ENCODE measurements around the gene ANKRD53. TPM values are rescaled to one million over a fixed set of nuclear protein-coding genes. Genes with fewer than 3 reads are reported as not detected.

Gene ANKRD53
- total RNA-seq, 1 experiment from 2014 or later = not detected

- no peaks in the 10 kb centered on the region for H3K79me2 ChIP-seq (ENCODE audit: insufficient read depth, low read length)
- H3K9me3 ChIP-seq (ENCODE audit: control insufficient read depth in 1 of 2, insufficient read depth in 1 of 2, low read depth in 1 of 2, low read length in 2 of 2) = no peaks in the 10 kb centered on the region
- no TSS peak for BruUV-seq (replicated peaks)
- RAD21 ChIA-PET (ENCODE audit: low non-redundant PET in 1 of 2, low total read pairs in 2 of 2, uncharacterized antibody in 2 of 2, unreplicated experiment in 2 of 2) = no interaction called here
- DNase-seq (ENCODE audit: low read depth, low spot score) (no peak), ATAC-seq (no peak)
- no peaks in the 10 kb centered on the region for H3K27me3 ChIP-seq (ENCODE audit: insufficient read depth, low read length)
- H3K9ac ChIP-seq (ENCODE audit: low read length) = no peak overlapping the region
- H3K4me2 ChIP-seq (ENCODE audit: low read length) = peak overlapping the region; percentile 97
- H3K9me2 ChIP-seq (ENCODE audit: insufficient read depth) = no peaks in the 10 kb centered on the region
- POLR2A ChIA-PET = no interaction called here
- no peak overlapping the region for H2AFZ ChIP-seq (ENCODE audit: low read depth, low read length, poor library complexity, severe bottlenecking)
- TF ChIP-seq, protein P1, sequence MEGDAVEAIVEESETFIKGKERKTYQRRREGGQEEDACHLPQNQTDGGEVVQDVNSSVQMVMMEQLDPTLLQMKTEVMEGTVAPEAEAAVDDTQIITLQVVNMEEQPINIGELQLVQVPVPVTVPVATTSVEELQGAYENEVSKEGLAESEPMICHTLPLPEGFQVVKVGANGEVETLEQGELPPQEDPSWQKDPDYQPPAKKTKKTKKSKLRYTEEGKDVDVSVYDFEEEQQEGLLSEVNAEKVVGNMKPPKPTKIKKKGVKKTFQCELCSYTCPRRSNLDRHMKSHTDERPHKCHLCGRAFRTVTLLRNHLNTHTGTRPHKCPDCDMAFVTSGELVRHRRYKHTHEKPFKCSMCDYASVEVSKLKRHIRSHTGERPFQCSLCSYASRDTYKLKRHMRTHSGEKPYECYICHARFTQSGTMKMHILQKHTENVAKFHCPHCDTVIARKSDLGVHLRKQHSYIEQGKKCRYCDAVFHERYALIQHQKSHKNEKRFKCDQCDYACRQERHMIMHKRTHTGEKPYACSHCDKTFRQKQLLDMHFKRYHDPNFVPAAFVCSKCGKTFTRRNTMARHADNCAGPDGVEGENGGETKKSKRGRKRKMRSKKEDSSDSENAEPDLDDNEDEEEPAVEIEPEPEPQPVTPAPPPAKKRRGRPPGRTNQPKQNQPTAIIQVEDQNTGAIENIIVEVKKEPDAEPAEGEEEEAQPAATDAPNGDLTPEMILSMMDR (IDR thresholded peaks at IDR 0.05 in 2 of 3, conservative IDR thresholded peaks at IDR 0.05 in 1 of 3; ENCODE audit: borderline replicate concordance in 1 of 3, insufficient read depth in 1 of 3, low read depth in 2 of 3, low read length in 2 of 3) = 0 out of 6 replicates have a peak, but pooled peaks of 1 of the 3 experiments have one; percentile 21
- no peak for TF ChIP-seq CBX3 (IDR thresholded peaks at IDR 0.05; ENCODE audit: low read depth)
- peaks cover 7 to 21% of the 10 kb centered on the region in 2 experiments; a peak in 3 of 4 replicates for H3K4me1 ChIP-seq (ENCODE audit: control insufficient read depth in 1 of 2, insufficient read depth in 2 of 2, low read length in 2 of 2)
- H3K4me3 ChIP-seq (replicated peaks in 1 of 2; ENCODE audit: low read depth in 1 of 2, low read length in 2 of 2) = peak overlapping the region in 1 of 2 experiments; percentile 64; a peak in 3 of 4 replicates
- H3K27ac ChIP-seq (ENCODE audit: low read depth, low read length) = no peak overlapping the region
- CTCF ChIA-PET = interaction anchor here (0.7 to 1.4 kb wide), 7 partner anchors 11 to 674 kb away, joined by 3 to 6 read pairs (median 4); no protein-coding TSS in a partner anchor
- H4K20me1 ChIP-seq (ENCODE audit: insufficient read depth) = no peaks in the 10 kb centered on the region
- H3K36me3 ChIP-seq (ENCODE audit: control insufficient read depth in 1 of 2, insufficient read depth in 2 of 2, low read length in 2 of 2) = no peaks in the 10 kb centered on the region
- intact Hi-C loops (cut with micrococcal nuclease) = loop anchor here (1.0 to 2.0 kb wide), 2 partner anchors 107 to 188 kb away; no protein-coding TSS in a partner anchor
Measured at GRCh38 chr2:70977605-70978205, 725 bp upstream of the ANKRD53 start.

DNA sequence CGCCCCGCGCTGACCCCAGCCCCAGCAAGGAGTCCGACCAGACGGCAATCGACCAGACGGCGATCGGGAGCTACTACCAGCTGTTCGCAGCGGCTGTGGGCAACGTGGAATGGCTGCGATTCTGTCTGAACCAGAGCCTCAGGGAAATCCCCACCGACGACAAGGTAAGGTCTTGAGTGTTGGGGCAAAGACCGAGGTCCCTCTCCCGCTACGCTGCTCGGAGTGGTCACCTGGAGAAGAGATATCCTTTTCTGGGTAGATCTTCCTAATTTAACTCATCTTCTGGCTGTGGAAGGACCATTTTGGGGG is 704 bp downstream of the ANKRD53 start:
- CTCF ChIA-PET = no interaction called here
- no peaks in the 10 kb centered on the region for H3K9me3 ChIP-seq (ENCODE audit: control insufficient read depth in 1 of 2, insufficient read depth in 1 of 2, low read depth in 1 of 2, low read length in 2 of 2)
- H2AFZ ChIP-seq (ENCODE audit: low read depth, low read length, poor library complexity, severe bottlenecking) = no peak overlapping the region
- no TSS peak for BruUV-seq (replicated peaks)
- H3K9me2 ChIP-seq (ENCODE audit: insufficient read depth) = no peaks in the 10 kb centered on the region
- no peak overlapping the region for H3K9ac ChIP-seq (ENCODE audit: low read length)
- no peaks in the 10 kb centered on the region for H4K20me1 ChIP-seq (ENCODE audit: insufficient read depth)
- no peak overlapping the region for H3K4me3 ChIP-seq (replicated peaks in 1 of 2; ENCODE audit: low read depth in 1 of 2, low read length in 2 of 2)
- H3K79me2 ChIP-seq (ENCODE audit: insufficient read depth, low read length) = no peaks in the 10 kb centered on the region
- intact Hi-C loops (cut with micrococcal nuclease) = no loop called here
- no peaks in the 10 kb centered on the region for H3K27me3 ChIP-seq (ENCODE audit: insufficient read depth, low read length)
- H3K27ac ChIP-seq (ENCODE audit: low read depth, low read length) = no peak overlapping the region
- peaks cover 7 to 21% of the 10 kb centered on the region in 2 experiments; a peak in 3 of 4 replicates for H3K4me1 ChIP-seq (ENCODE audit: control insufficient read depth in 1 of 2, insufficient read depth in 2 of 2, low read length in 2 of 2)
- RAD21 ChIA-PET (ENCODE audit: low non-redundant PET in 1 of 2, low total read pairs in 2 of 2, uncharacterized antibody in 2 of 2, unreplicated experiment in 2 of 2) = no interaction called here
- ATAC-seq = no peak
- no peak overlapping the region for H3K4me2 ChIP-seq (ENCODE audit: low read length)
- POLR2A ChIA-PET = no interaction called here
- DNase-seq (ENCODE audit: low read depth, low spot score) = no peak
- H3K36me3 ChIP-seq (ENCODE audit: control insufficient read depth in 1 of 2, insufficient read depth in 2 of 2, low read length in 2 of 2) = no peaks in the 10 kb centered on the region; a peak in 1 of 4 replicates
- TF ChIP-seq RAD21 (IDR thresholded peaks at IDR 0.05; ENCODE audit: low read depth) (no peak), POLR2A (IDR thresholded peaks at IDR 0.05; ENCODE audit: borderline replicate concordance, extremely low read depth, insufficient read depth, insufficient read length) (no peak), SIN3A (IDR thresholded peaks at IDR 0.05; ENCODE audit: low read depth) (no peak), EZH2phosphoT487 (IDR thresholded peaks at IDR 0.05; ENCODE audit: borderline replicate concordance) (no peak), CBX3 (IDR thresholded peaks at IDR 0.05; ENCODE audit: low read depth) (no peak), EZH2 (IDR thresholded peaks at IDR 0.05) (no peak), CEBPB (IDR thresholded peaks at IDR 0.05; ENCODE audit: low read depth) (no peak), SRF (IDR thresholded peaks at IDR 0.05; ENCODE audit: low read depth) (no peak), SP1 (IDR thresholded peaks at IDR 0.05; ENCODE audit: low read depth) (no peak)
- TF ChIP-seq, protein P1 (IDR thresholded peaks at IDR 0.05 in 2 of 3, conservative IDR thresholded peaks at IDR 0.05 in 1 of 3; ENCODE audit: borderline replicate concordance in 1 of 3, insufficient read depth in 1 of 3, low read depth in 2 of 3, low read length in 2 of 3) = no peak
- TF ChIP-seq, protein P2, sequence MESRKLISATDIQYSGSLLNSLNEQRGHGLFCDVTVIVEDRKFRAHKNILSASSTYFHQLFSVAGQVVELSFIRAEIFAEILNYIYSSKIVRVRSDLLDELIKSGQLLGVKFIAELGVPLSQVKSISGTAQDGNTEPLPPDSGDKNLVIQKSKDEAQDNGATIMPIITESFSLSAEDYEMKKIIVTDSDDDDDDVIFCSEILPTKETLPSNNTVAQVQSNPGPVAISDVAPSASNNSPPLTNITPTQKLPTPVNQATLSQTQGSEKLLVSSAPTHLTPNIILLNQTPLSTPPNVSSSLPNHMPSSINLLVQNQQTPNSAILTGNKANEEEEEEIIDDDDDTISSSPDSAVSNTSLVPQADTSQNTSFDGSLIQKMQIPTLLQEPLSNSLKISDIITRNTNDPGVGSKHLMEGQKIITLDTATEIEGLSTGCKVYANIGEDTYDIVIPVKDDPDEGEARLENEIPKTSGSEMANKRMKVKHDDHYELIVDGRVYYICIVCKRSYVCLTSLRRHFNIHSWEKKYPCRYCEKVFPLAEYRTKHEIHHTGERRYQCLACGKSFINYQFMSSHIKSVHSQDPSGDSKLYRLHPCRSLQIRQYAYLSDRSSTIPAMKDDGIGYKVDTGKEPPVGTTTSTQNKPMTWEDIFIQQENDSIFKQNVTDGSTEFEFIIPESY (IDR thresholded peaks at IDR 0.05; ENCODE audit: extremely low read depth, insufficient replicate concordance, low read length) = no peak
- TF ChIP-seq, protein P3, sequence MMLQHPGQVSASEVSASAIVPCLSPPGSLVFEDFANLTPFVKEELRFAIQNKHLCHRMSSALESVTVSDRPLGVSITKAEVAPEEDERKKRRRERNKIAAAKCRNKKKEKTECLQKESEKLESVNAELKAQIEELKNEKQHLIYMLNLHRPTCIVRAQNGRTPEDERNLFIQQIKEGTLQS (IDR thresholded peaks at IDR 0.05) = no peak

Measured in HCT116 (cell line).